Measurements from ENCODE around the gene MYH1.
"Not testable (repeated sequence)": the region's sequence is repeated elsewhere in the genome, so short reads cannot be mapped to it uniquely, and the experiment has no call there.

The MYH1 gene

GRCh38 chr17:10518271-10519037, at the start of gene MYH1:
MYH1 (minus strand) TSS chr17:10518542; CDS start chr17:10516642, 1,900 bp downstream.
- DNase-seq (ENCODE audit: low read depth, low spot score) = no peak

GRCh38 chr17:10563991-10564660, 45.8 kb upstream of the MYH1 start:
- DNase-seq (ENCODE audit: low read depth, low spot score) = no peak

GRCh38 chr17:10558049-10558448, 39.7 kb upstream of the MYH1 start:
- DNase-seq (ENCODE audit: low read depth, low spot score) = no peak

- no peak for DNase-seq (ENCODE audit: low read depth, low spot score)
These were observed 39.1 kb upstream of the MYH1 start for GRCh38 chr17:10557422-10557821.

- DNase-seq (ENCODE audit: low read depth, low spot score) = no peak
These were observed 38.1 kb upstream of the MYH1 start for GRCh38 chr17:10556301-10557005.

GRCh38 chr17:10550014-10550413, 31.7 kb upstream of the MYH1 start:
- DNase-seq (ENCODE audit: low read depth, low spot score) = no peak

- no peak for DNase-seq (ENCODE audit: low read depth, low spot score)
These were observed 30.9 kb upstream of the MYH1 start, which contains the start of gene MYH2 for GRCh38 chr17:10549096-10549842. MYH2 (minus strand) TSS chr17:10549658; CDS start chr17:10547920, 1,738 bp downstream.

GRCh38 chr17:10547351-10547750, 29.0 kb upstream of the MYH1 start:
- no peak for DNase-seq (ENCODE audit: low read depth, low spot score)

- not testable (repeated sequence) for DNase-seq (ENCODE audit: low read depth, low spot score)
These were observed 25.1 kb upstream of the MYH1 start for GRCh38 chr17:10543486-10543885.

- DNase-seq (ENCODE audit: low read depth, low spot score) = not testable (repeated sequence)
These were observed 22.8 kb upstream of the MYH1 start for GRCh38 chr17:10541179-10541578.

GRCh38 chr17:10532026-10532425, 13.7 kb upstream of the MYH1 start:
- no peak for DNase-seq (ENCODE audit: low read depth, low spot score)

GRCh38 chr17:10527419-10527818, 9.1 kb upstream of the MYH1 start:
- no peak for DNase-seq (ENCODE audit: low read depth, low spot score)

GRCh38 chr17:10526517-10526916, 8.2 kb upstream of the MYH1 start:
- no peak for DNase-seq (ENCODE audit: low read depth, low spot score)

GRCh38 chr17:10523064-10523463, 4.7 kb upstream of the MYH1 start:
- DNase-seq (ENCODE audit: low read depth, low spot score) = no peak

GRCh38 chr17:10521949-10522348, 3.6 kb upstream of the MYH1 start:
- no peak for DNase-seq (ENCODE audit: low read depth, low spot score)

GRCh38 chr17:10516638-10517037, 1.7 kb downstream of the MYH1 start:
- DNase-seq (ENCODE audit: low read depth, low spot score) = no peak

GRCh38 chr17:10516065-10516464, 2.3 kb downstream of the MYH1 start:
- no peak for DNase-seq (ENCODE audit: low read depth, low spot score)

- no peak for DNase-seq (ENCODE audit: low read depth, low spot score)
These were observed 4.9 kb downstream of the MYH1 start for GRCh38 chr17:10513299-10514067.

- no peak for DNase-seq (ENCODE audit: low read depth, low spot score)
These were observed 5.5 kb downstream of the MYH1 start for GRCh38 chr17:10512856-10513255.

- no peak for DNase-seq (ENCODE audit: low read depth, low spot score)
These were observed 18.4 kb downstream of the MYH1 start for GRCh38 chr17:10499950-10500349.

GRCh38 chr17:10492004-10492403, 26.3 kb downstream of the MYH1 start:
- no peak for DNase-seq (ENCODE audit: low read depth, low spot score)
